SHP77 treated with DMSO at 0.1 percent for 48 hours (cell line): Measurements from ENCODE around the gene WDR26.
"Not testable (repeated sequence)": the region's sequence is repeated elsewhere in the genome, so short reads cannot be mapped to it uniquely, and the experiment has no call there.

ENCODE experiments used
- DNase-seq: peaks from one replicate; lab custom pipeline; 2025; lab: John Stamatoyannopoulos, UW

The WDR26 gene

GRCh38 chr1:224434691-224435317 lies at the start of gene WDR26:
WDR26 (minus strand) TSS chr1:224434797.
- DNase-seq = peak; percentile 79

GRCh38 chr1:224483206-224483605 lies 48.6 kb upstream of the WDR26 start:
- not testable (repeated sequence) for DNase-seq

- no peak for DNase-seq
Observed at GRCh38 chr1:224482619-224483018, 48.0 kb upstream of the WDR26 start.

- no peak for DNase-seq
Observed at GRCh38 chr1:224481601-224482000, 47.0 kb upstream of the WDR26 start.

GRCh38 chr1:224480888-224481459 lies 46.4 kb upstream of the WDR26 start:
- DNase-seq = not testable (repeated sequence)

- DNase-seq = not testable (repeated sequence)
Observed at GRCh38 chr1:224480200-224480599, 45.6 kb upstream of the WDR26 start.

GRCh38 chr1:224472806-224473205 lies 38.2 kb upstream of the WDR26 start:
- no peak for DNase-seq

- DNase-seq = no peak
Observed at GRCh38 chr1:224466154-224466553, 31.6 kb upstream of the WDR26 start.

GRCh38 chr1:224459966-224460365 lies 25.4 kb upstream of the WDR26 start:
- DNase-seq = no peak

- DNase-seq = no peak
Observed at GRCh38 chr1:224458996-224459395, 24.4 kb upstream of the WDR26 start.

- DNase-seq = no peak
Observed at GRCh38 chr1:224458296-224458695, 23.7 kb upstream of the WDR26 start.

- no peak for DNase-seq
Observed at GRCh38 chr1:224457782-224458144, 23.2 kb upstream of the WDR26 start.

- DNase-seq = no peak
Observed at GRCh38 chr1:224456637-224456953, 22.0 kb upstream of the WDR26 start.

GRCh38 chr1:224454402-224455055 lies 19.9 kb upstream of the WDR26 start:
- DNase-seq = no peak

- no peak for DNase-seq
Observed at GRCh38 chr1:224450561-224451350, 16.2 kb upstream of the WDR26 start.

GRCh38 chr1:224450159-224450558 lies 15.6 kb upstream of the WDR26 start:
- no peak for DNase-seq

- no peak for DNase-seq
Observed at GRCh38 chr1:224448453-224449017, 13.9 kb upstream of the WDR26 start.

- DNase-seq = no peak
Observed at GRCh38 chr1:224447971-224448370, 13.4 kb upstream of the WDR26 start.

GRCh38 chr1:224447251-224447650 lies 12.7 kb upstream of the WDR26 start:
- DNase-seq = no peak

- DNase-seq = no peak
Observed at GRCh38 chr1:224438989-224439388, 4.4 kb upstream of the WDR26 start.

- DNase-seq = no peak
Observed at GRCh38 chr1:224435999-224436398, 1.4 kb upstream of the WDR26 start.

- no peak for DNase-seq
Observed at GRCh38 chr1:224435318-224435763, 744 bp upstream of the WDR26 start.
